Esophagus squamous epithelium (tissue), 5 donors: Measurements from ENCODE around the gene ULK2. TPM values are rescaled to one million over a fixed set of nuclear protein-coding genes. Genes with fewer than 3 reads are reported as not detected.

Experiments used
- DNase-seq: peaks from one replicate; lab custom pipeline; 2025; lab: John Stamatoyannopoulos, UW
- H3K27ac ChIP-seq, 4 donors: fragments of 200-600 bp; sonication (generic); one replicate each; pipeline ENCODE4 v1.5.1; 2016 to 2019; ENCODE audit warnings: mild to moderate bottlenecking in 1 of 4
- H3K27me3 ChIP-seq, 4 donors: fragments of 200-600 bp; sonication (generic); 1 replicate in 3 of 4; 2 replicates in 1 of 4; pipeline versions ENCODE4 v1.5.1 to v1.6.0; 2017 to 2021; ENCODE audit warnings: antibody characterized with exemption in 1 of 4
- H3K36me3 ChIP-seq, 3 donors: fragments of 200-600 bp; sonication (generic); one replicate each; pipeline ENCODE4 v1.5.1; 2016 to 2019
- H3K4me1 ChIP-seq, 3 donors: fragments of 200-600 bp; sonication (generic); one replicate each; pipeline ENCODE4 v1.5.1; 2017 to 2019
- H3K4me3 ChIP-seq, 4 donors: fragments of 200-600 bp; sonication (generic); 1 replicate in 3 of 4; 2 replicates in 1 of 4; pipeline ENCODE4 v1.5.1; 2016 to 2019; ENCODE audit warnings: mild to moderate bottlenecking in 2 of 4, moderate library complexity in 1 of 4
- H3K9me3 ChIP-seq, 3 donors: fragments of 200-600 bp; sonication (generic); one replicate each; pipeline ENCODE4 v1.5.1; 2016 to 2019
- POLR2A ChIP-seq, 4 donors: fragments of 450-650 bp; IDR thresholded peaks; one replicate each; pipeline ENCODE4 v1.6.1; 2017; ENCODE audit warnings: antibody characterized with exemption in 4 of 4, mild to moderate bottlenecking in 4 of 4, moderate library complexity in 3 of 4
- WGBS, 2 donors: methylation state at CpG; one replicate each; pipeline ENCODE4 v1.1.5; 2018; 5-methylcytosine and 5-hydroxymethylcytosine counted together
- intact Hi-C: fragments of 100-400 bp; cut with DNase I; formaldehyde crosslinking; loops from one replicate; pipeline ENCODE4 v1.15.0; 2022
- total RNA-seq, 4 donors: library from RNA; depleted of rRNA; stranded (reverse); fragments of >200 nt; gene quantifications; one replicate each; pipeline ENCODE4 v1.1.0, GENCODE V29; 2016
- TF ChIP-seq, protein P1 (sequence below), 6 experiments: fragments of 450-650 bp in 4 of 6; fragments of 200-600 bp in 2 of 6; sonication (generic) in 2 of 6; IDR thresholded peaks; one replicate each; pipeline ENCODE4 v1.5.1; 2016 to 2019; ENCODE audit warnings: antibody characterized with exemption in 6 of 6, mild to moderate bottlenecking in 4 of 6, moderate library complexity in 4 of 6
- donor health status: DM: yes; HTN: yes; CAD: no.

The ULK2 gene
- total RNA-seq, 4 donors from 2014 or later = 6.0 to 17.4 (median 8.2) TPM

DNA sequence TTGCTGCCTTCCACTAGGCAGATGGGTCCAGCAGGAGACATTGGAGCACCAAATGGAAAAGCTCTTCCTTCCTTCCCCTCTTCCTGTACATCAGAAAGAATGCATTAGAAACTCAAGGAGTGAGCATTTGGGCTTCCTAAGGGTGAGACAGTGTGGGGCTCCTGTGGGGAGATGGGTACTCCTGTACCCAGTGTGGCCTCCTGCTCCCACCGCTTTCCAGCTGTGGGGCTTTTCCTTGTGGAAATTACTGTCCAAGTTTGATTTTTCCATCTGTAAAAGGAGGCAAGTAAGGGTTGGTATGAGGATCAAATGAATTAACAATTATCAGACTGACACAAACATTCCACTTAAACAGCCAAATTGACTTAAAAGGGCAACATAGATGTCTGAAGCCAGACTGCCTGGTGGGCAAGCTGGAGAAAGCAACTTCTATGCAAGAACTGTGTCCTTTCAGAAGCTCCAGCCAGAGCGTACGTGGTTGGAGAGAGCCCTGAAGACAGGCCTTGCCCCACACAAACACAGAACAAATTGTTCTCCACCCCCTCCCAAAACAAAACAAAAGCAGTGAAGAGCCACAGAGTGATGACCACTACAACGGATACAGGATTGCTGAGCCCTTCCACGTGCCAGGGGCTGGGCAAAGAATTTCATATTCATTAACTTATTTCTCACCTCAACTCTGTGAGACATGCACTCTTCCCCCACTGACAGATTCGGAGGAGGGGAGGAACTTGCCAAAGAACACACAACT, 96.6 kb downstream of the ULK2 start:
- no peak for TF ChIP-seq POLR2A (IDR thresholded peaks at IDR 0.05)
- TF ChIP-seq, protein P1, sequence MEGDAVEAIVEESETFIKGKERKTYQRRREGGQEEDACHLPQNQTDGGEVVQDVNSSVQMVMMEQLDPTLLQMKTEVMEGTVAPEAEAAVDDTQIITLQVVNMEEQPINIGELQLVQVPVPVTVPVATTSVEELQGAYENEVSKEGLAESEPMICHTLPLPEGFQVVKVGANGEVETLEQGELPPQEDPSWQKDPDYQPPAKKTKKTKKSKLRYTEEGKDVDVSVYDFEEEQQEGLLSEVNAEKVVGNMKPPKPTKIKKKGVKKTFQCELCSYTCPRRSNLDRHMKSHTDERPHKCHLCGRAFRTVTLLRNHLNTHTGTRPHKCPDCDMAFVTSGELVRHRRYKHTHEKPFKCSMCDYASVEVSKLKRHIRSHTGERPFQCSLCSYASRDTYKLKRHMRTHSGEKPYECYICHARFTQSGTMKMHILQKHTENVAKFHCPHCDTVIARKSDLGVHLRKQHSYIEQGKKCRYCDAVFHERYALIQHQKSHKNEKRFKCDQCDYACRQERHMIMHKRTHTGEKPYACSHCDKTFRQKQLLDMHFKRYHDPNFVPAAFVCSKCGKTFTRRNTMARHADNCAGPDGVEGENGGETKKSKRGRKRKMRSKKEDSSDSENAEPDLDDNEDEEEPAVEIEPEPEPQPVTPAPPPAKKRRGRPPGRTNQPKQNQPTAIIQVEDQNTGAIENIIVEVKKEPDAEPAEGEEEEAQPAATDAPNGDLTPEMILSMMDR (IDR thresholded peaks at IDR 0.05) = no peak
- H3K4me3 ChIP-seq = no peak overlapping the region
- H3K4me1 ChIP-seq = peaks cover 0 to 18% (median 6%) of the 10 kb centered on the region in 3 donors
- H3K9me3 ChIP-seq = no peaks in the 10 kb centered on the region
- peaks cover 0 to 22% (median 0%) of the 10 kb centered on the region in 3 donors for H3K36me3 ChIP-seq
- H3K27me3 ChIP-seq = no peaks in the 10 kb centered on the region
- WGBS, 2 donors = 75 to 83% methylated on average over 5 of the region's 6 CpGs
- intact Hi-C loops = no loop called here
- H3K27ac ChIP-seq = peak overlapping the region in 1 of 4 donors; percentile 51
- no peak for DNase-seq

DNA sequence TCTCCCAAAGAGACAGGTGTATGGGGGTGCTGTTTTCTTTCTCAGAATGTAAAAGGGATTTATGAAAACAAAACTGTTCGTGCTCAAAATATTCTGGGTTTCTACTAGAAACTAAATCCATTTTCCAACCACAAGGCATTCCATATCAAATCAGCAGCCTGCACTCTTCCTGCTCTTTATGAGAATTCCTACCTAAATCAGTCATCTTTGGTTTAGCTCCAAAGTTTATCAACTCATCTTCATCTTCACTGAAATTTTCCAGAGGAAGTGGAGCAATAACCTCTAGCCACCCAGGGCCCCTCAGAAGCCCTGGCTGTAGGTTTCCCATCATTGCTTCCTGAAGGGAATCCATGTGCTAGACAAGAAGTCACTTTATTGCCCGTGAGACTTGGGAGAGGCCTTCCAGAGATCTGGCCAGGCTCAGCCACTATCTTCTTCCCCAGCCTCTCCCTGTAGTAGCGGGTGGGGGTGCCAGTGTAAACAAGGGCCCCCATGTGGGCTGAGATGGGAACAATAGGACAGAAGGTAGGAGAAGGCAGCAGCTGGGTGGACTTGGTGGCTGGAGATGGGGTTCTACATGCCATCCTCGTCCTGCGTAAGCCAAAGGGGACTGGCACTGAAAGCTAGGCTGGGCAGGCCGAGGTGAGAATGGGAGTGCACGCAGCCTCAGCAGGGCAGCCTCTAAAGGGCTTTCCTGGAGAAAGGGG, 97.6 kb downstream of the ULK2 start:
- Histone ChIP-seq H3K36me3 (peaks cover 0 to 11% (median 0%) of the 10 kb centered on the region in 3 donors), H3K4me3 (no peak overlapping the region), H3K4me1 (peaks cover 0 to 20% (median 6%) of the 10 kb centered on the region in 3 donors), H3K27me3 (no peaks in the 10 kb centered on the region), H3K9me3 (no peaks in the 10 kb centered on the region), H3K27ac (peak overlapping the region in 3 of 4 donors; percentile 38 to 47 (median 47))
- no peak for DNase-seq
- 75 to 82% methylated on average over 6 of the region's 7 CpGs for WGBS, 2 donors
- intact Hi-C loops = loop anchor here (10.0 kb wide), 1 partner anchor 405 kb away; the partner anchor contains the start of gene B9D1
- TF ChIP-seq, protein P1 (IDR thresholded peaks at IDR 0.05) = no peak
- no peak for TF ChIP-seq POLR2A (IDR thresholded peaks at IDR 0.05)

DNA sequence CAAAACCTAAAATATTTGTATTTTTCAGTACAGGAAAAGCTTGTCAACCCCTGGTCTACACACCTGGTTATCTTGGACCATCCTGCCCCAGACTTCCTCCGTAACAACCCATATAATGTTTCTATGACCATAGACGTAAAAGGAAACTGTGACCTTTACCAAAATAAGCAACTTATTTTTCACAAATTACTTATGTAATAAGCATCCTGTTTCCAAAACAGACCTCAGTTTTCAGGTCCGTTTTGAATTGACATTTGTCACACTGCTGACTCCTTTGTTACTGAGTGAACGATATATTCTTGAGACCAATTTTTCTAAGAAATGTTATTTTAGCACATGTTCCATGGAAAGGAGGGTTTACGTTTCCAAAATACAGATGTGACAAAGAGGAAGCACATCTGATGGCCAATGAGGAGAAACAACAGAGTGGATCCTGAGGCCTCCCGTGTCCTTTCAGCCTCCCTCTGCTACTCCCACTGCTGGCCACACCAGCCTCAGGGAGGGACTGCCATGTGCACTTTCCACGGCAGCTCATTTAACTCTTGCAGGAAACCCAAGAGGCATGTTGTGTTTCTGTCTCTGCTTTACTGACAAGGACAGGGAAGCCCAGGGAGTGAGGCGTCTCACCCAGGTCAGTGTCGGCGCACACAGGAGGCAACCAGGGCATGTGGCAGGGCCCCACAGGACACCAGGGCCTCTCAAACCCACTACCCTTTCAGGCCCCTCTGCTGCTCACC, 99.5 kb downstream of the ULK2 start:
- peak overlapping the region in 1 of 4 donors; percentile 14 for H3K27ac ChIP-seq
- no peak overlapping the region for H3K4me3 ChIP-seq
- DNase-seq = no peak
- TF ChIP-seq, protein P1 (IDR thresholded peaks at IDR 0.05) = no peak
- TF ChIP-seq POLR2A (IDR thresholded peaks at IDR 0.05) = no peak
- WGBS, 2 donors = 44 to 48% methylated on average over 6 to 10 of the region's 10 CpGs
- intact Hi-C loops = loop anchor here (10.0 kb wide), 1 partner anchor 403 kb away; the partner anchor contains the start of gene B9D1
- no peaks in the 10 kb centered on the region for H3K36me3 ChIP-seq
- H3K4me1 ChIP-seq = peaks cover 0 to 20% (median 6%) of the 10 kb centered on the region in 3 donors
- no peaks in the 10 kb centered on the region for H3K27me3 ChIP-seq
- no peaks in the 10 kb centered on the region for H3K9me3 ChIP-seq

DNA sequence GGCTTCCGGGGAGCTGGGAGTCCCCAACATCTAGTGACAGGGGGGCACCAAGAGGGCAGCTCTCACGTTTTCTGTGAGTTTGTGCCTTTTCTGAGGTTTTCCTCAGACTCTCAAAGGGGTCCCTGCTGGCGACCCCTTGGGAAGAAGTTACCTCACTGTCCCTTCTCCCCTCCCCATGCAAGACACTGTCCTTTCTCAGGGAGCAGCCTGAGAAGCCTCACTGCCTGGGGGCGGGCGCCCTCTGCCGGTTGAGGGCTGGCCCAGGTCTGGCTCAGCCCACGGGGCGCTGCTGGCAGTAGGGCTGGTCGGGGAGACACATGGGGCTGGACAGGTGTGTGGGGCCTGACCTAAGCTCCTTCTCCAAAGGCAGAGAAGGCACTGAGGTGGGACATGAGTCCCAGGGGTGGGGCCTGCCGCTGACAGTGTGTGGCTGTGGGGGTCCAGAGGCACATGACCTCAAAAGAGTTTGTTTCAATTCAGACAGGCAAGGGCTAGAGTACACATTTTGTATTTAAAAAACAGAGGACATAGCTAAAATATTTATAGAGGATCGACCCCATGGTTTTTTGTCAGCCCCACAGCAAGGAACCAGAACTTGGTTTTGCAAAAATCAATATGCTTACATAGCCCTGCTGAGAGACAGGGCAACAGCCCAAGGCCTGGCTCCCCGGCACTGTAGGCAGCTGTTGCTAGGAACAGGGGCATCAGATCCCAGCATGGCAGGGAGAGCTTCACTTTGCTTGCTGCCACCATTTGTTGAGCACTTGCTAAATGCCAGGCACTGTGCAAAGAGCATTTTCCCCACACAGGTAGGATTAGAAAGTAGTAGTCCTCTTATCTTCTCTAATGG, 101.1 kb downstream of the ULK2 start:
- Histone ChIP-seq H3K4me3 (no peak overlapping the region), H3K36me3 (no peaks in the 10 kb centered on the region), H3K27me3 (no peaks in the 10 kb centered on the region), H3K4me1 (peaks cover 0 to 25% (median 6%) of the 10 kb centered on the region in 3 donors), H3K27ac (no peak overlapping the region), H3K9me3 (no peaks in the 10 kb centered on the region)
- DNase-seq = no peak
- intact Hi-C loops = loop anchor here (2.0 to 10.0 kb wide), 2 partner anchors 254 to 402 kb away; partner anchors contain the start of gene B9D1
- TF ChIP-seq, protein P1 (IDR thresholded peaks at IDR 0.05) = peak; percentile 72 to 98 (median 92)
- no peak for TF ChIP-seq POLR2A (IDR thresholded peaks at IDR 0.05)
- WGBS, 2 donors = 33 to 40% methylated on average over 3 to 5 of the region's 12 CpGs
